K562 (cell line): Measurements from ENCODE around the gene PLK1. TPM values are rescaled to one million over a fixed set of nuclear protein-coding genes. Genes with fewer than 3 reads are reported as not detected.
A peak's percentile ranks its signal among the peaks of the same experiment; 100 is the strongest.

ENCODE experiments used
- ATAC-seq: fragments of 200-7000 bp; cut with Tn5 transposase; 3 replicates; pipeline ENCODE4 v1.9.1; 2020; ENCODE audit warnings: moderate library complexity
- BruUV-seq: library from RNA; stranded (reverse); fragments of 400-500 nt; replicated peaks from 2 replicates; lab custom pipeline; 2021; lab: Mats Ljungman, UMichigan
- CTCF ChIA-PET: fragments of 300-600 bp; formaldehyde crosslinking; extraction: SDS; loops from one replicate; lab custom pipeline; 2021; ENCODE audit warnings: low intra/inter-chr PET ratio; lab: Yijun Ruan, JAX
- POLR2A ChIA-PET: fragments of 300-600, 350-650 bp; sonication (Branson Sonifier 250); formaldehyde crosslinking; extraction: SDS; loops from one replicate; lab custom pipeline; 2021; ENCODE audit warnings: antibody characterized with exemption, inconsistent platforms; lab: Yijun Ruan, JAX
- DNase-seq, 4 experiments: peaks; one replicate each; pipeline versions ENCODE4 v3.0.0 to v3.0.0-alpha.2; 2011 to 2018; ENCODE audit warnings: low spot score in 3 of 4, mixed read lengths in 3 of 4; ENCODE audit errors: extremely low read depth in 1 of 4
- FAIRE-seq: peaks from 2 replicates; lab custom pipeline; 2011; peaks lifted over from hg19 to GRCh38; lab: Jason Lieb, UNC
- H2AFZ ChIP-seq: 2 replicates; pipeline ENCODE4 v1.6.0; 2011; ENCODE audit warnings: low read depth, low read length, control low read depth, inconsistent platforms
- H3K27ac ChIP-seq: fragments of 200-600 bp; 3 replicates; pipeline ENCODE4 v1.8.0; 2011; ENCODE audit warnings: low read depth, mild to moderate bottlenecking, control low read depth, inconsistent platforms, low read length, moderate library complexity, mixed read lengths; ENCODE audit errors: extremely low read depth
- H3K27me3 ChIP-seq, 2 experiments: fragments of 300-600 bp in 1 of 2; 2 replicates in 1 of 2; 3 replicates in 1 of 2; pipeline versions ENCODE4 v1.6.0 to v1.8.0; 2011; ENCODE audit warnings: inconsistent platforms in 2 of 2, low read length in 2 of 2, mild to moderate bottlenecking in 1 of 2, mixed read lengths in 1 of 2, moderate library complexity in 1 of 2; ENCODE audit not compliant: control insufficient read depth in 2 of 2, insufficient read depth in 2 of 2
- H3K36me3 ChIP-seq: fragments of 300-600 bp; 3 replicates; pipeline ENCODE4 v1.8.0; 2011; ENCODE audit warnings: mild to moderate bottlenecking, low read length, inconsistent platforms; ENCODE audit not compliant: control insufficient read depth, insufficient read depth
- H3K4me1 ChIP-seq, 2 experiments: fragments of 200-600 bp in 1 of 2; replicated peaks in 1 of 2; 2 replicates in 1 of 2; 3 replicates in 1 of 2; pipeline versions ENCODE4 v1.5.1 to v1.8.0; 2011; ENCODE audit warnings: inconsistent platforms in 2 of 2, low read length in 2 of 2, mild to moderate bottlenecking in 1 of 2, mixed read lengths in 1 of 2, moderate library complexity in 1 of 2; ENCODE audit not compliant: control insufficient read depth in 2 of 2, insufficient read depth in 2 of 2
- H3K4me2 ChIP-seq: 2 replicates; pipeline ENCODE4 v1.6.1; 2011; ENCODE audit warnings: low read length, control low read depth, inconsistent platforms, mixed read lengths; ENCODE audit not compliant: insufficient read depth
- H3K4me3 ChIP-seq: fragments of 200-600 bp; sonication (generic), shearing (Covaris generic); 2 replicates; pipeline ENCODE4 v1.5.1; 2016; ENCODE audit warnings: control low read depth, inconsistent platforms
- H3K79me2 ChIP-seq: fragments of 200-600 bp; 3 replicates; pipeline ENCODE4 v1.8.0; 2011; ENCODE audit warnings: low read length, inconsistent platforms; ENCODE audit not compliant: control insufficient read depth, insufficient read depth
- H3K9ac ChIP-seq, 2 experiments: 2 replicates each; pipeline versions ENCODE4 v1.6.0 to v1.6.1; 2011; ENCODE audit warnings: low read depth in 2 of 2, low read length in 2 of 2, control low read depth in 1 of 2, inconsistent platforms in 1 of 2, mild to moderate bottlenecking in 1 of 2, mixed read lengths in 1 of 2; ENCODE audit not compliant: insufficient read depth in 1 of 2
- H3K9me1 ChIP-seq: one replicate; pipeline ENCODE4 v1.6.0; 2011; ENCODE audit warnings: inconsistent platforms, mild to moderate bottlenecking, low read length, moderate library complexity; ENCODE audit not compliant: control insufficient read depth, insufficient read depth
- H3K9me3 ChIP-seq: replicated peaks from 2 replicates; pipeline ENCODE4 v1.5.1; 2011; ENCODE audit warnings: low read depth, low read length, inconsistent platforms; ENCODE audit not compliant: control insufficient read depth, insufficient read depth
- H4K20me1 ChIP-seq: replicated peaks from 2 replicates; pipeline ENCODE4 v1.6.1; 2011; ENCODE audit warnings: low read length, inconsistent platforms, mixed read lengths; ENCODE audit not compliant: control insufficient read depth, insufficient read depth
- EWSR1 ChIP-seq: fragments of 450-650 bp; IDR thresholded peaks from 2 replicates; pipeline ENCODE4 v1.6.1; 2018; ENCODE audit warnings: borderline replicate concordance, mild to moderate bottlenecking, low read depth, moderate library complexity; ENCODE audit not compliant: partially characterized antibody
- GABPB1 ChIP-seq: sonication (generic); formaldehyde crosslinking; IDR thresholded peaks from 2 replicates; pipeline ENCODE4 v1.8.0; 2022; ENCODE audit warnings: mild to moderate bottlenecking, missing genetic modification reagents
- HMG20A ChIP-seq: fragments of 450-650 bp; formaldehyde crosslinking; conservative IDR thresholded peaks from 2 replicates; pipeline ENCODE4 v1.4.0; 2020; ENCODE audit warnings: mild to moderate bottlenecking, mixed read lengths
- LCOR ChIP-seq: sonication (generic); formaldehyde crosslinking; IDR thresholded peaks from 2 replicates; pipeline ENCODE4 v1.8.0; 2022; ENCODE audit warnings: mild to moderate bottlenecking, missing genetic modification reagents
- POU5F1 ChIP-seq: fragments of 150-350 bp; IDR thresholded peaks from 2 replicates; pipeline ENCODE4 v1.6.1; 2014; ENCODE audit warnings: borderline replicate concordance, low read length, low read depth, mild to moderate bottlenecking; ENCODE audit not compliant: partially characterized antibody
- PRDM10 ChIP-seq: fragments of 450-650 bp; IDR thresholded peaks from 2 replicates; pipeline ENCODE4 v1.6.1; 2018; ENCODE audit not compliant: partially characterized antibody
- SP2 ChIP-seq: IDR thresholded peaks from 2 replicates; pipeline ENCODE4 v1.6.1; 2011; ENCODE audit warnings: mild to moderate bottlenecking, low read depth, low read length, moderate library complexity; ENCODE audit not compliant: poor library complexity, severe bottlenecking; ENCODE audit errors: extremely low read depth
- WGBS: fragments of 100-300 bp; shearing (Covaris generic); methylation state at CpG from one replicate; pipeline ENCODE4 v1.1.6; 2016; ENCODE audit warnings: low coverage, mixed read lengths; ENCODE audit not compliant: insufficient coverage; ENCODE audit errors: missing lambda C conversion rate; 5-methylcytosine and 5-hydroxymethylcytosine counted together
- in situ Hi-C: fragments of 300-500 bp; cut with MboI; formaldehyde crosslinking; loops from 4 replicates; pipeline ENCODE4 v1.15.0; 2018; ENCODE audit warnings: inconsistent platforms, mixed read lengths
- intact Hi-C: fragments of 100-400 bp; cut with micrococcal nuclease; formaldehyde crosslinking; loops from 2 replicates; pipeline ENCODE4 v1.14.2; 2022
- polyA plus RNA-seq, 8 experiments: library from polyadenylated mRNA; depleted of rRNA in 4 of 8; stranded (reverse) in 5 of 8; unstranded in 3 of 8; fragments of >200 nt; fragmentation: Nextera tagmentation in 2 of 8; fragmentation: Illumina TruSeq in 1 of 8; extraction: Ambion mirVana in 2 of 8; extraction: Trizol in 1 of 8; gene quantifications; 2 replicates each; pipeline versions ENCODE4 v1.2.1 to v1.2.3, GENCODE V29; 2011 to 2014; ENCODE audit warnings: inconsistent platforms in 1 of 8, missing spikeins in 1 of 8
- total RNA-seq, 7 experiments: library from RNA; depleted of rRNA in 6 of 7; stranded (reverse); fragments of >200 nt in 6 of 7; fragmentation: Illumina TruSeq in 2 of 7; extraction: Trizol in 2 of 7; gene quantifications; 2 replicates each; pipeline versions ENCODE4 v1.2.1 to v1.2.3, GENCODE V29; 2011 to 2021; ENCODE audit warnings: low replicate concordance in 1 of 7

Gene PLK1
- total and polyA plus RNA-seq, 9 of the 15 experiments (the other 6 are each of a cell fraction or from before 2014, with no cell fraction given), result 13.6 to 212 (median 45.5) TPM

GRCh38 chr16:23642246-23642774 is 36.4 kb upstream of the PLK1 start:
- H2AFZ ChIP-seq, result peak overlapping the region; percentile 48; the same call in 1 of the 2 replicates
- no peaks in the 10 kb centered on the region for H3K9me1 ChIP-seq
- H3K4me2 ChIP-seq, result peak overlapping the region; percentile 96
- DNase-seq (peak in 1 of 4 experiments; percentile 7), FAIRE-seq (no peak), ATAC-seq (no peak)
- BruUV-seq, result no TSS peak
- no peaks in the 10 kb centered on the region for H3K27me3 ChIP-seq
- H4K20me1 ChIP-seq, result no peaks in the 10 kb centered on the region
- CTCF ChIA-PET, result no interaction called here
- H3K79me2 ChIP-seq, result peaks cover 55% of the 10 kb centered on the region
- no peaks in the 10 kb centered on the region for H3K9me3 ChIP-seq
- intact Hi-C loops (no loop called here), in situ Hi-C loops (no loop called here)
- peak overlapping the region; percentile 89 for H3K27ac ChIP-seq
- peaks cover 42% of the 10 kb centered on the region for H3K36me3 ChIP-seq
- H3K4me1 ChIP-seq, result peaks cover 8 to 15% of the 10 kb centered on the region in 2 experiments; a peak in 4 of 5 replicates
- TF ChIP-seq SP2 (no peak), LCOR (CRISPR knock-in tag) (no peak), EWSR1 (no peak), HMG20A (CRISPR knock-in tag) (no peak), POU5F1 (no peak), GABPB1 (no peak), PRDM10 (no peak)
- POLR2A ChIA-PET, result interaction anchor here (0.6 to 1.8 kb wide), 6 partner anchors 9 to 218 kb away, joined by 3 to 6 read pairs (median 4); no protein-coding TSS in a partner anchor
- 4% methylated on average over 14 of the region's 14 CpGs for whole genome bisulfite sequencing
- H3K4me3 ChIP-seq, result peak overlapping the region; percentile 85
- H3K9ac ChIP-seq, result peak overlapping the region; percentile 93 to 95
